Breast epithelium (tissue), 4 donors: ENCODE data around the gene RP2. TPM values are rescaled to one million over a fixed set of nuclear protein-coding genes. Genes with fewer than 3 reads are reported as not detected.

Experiments used
- DNase-seq, 2 donors: peaks; one replicate each; pipeline ENCODE4 v3.0.0-alpha.2; 2019; ENCODE audit warnings: low spot score in 2 of 2
- H3K27ac ChIP-seq, 2 donors: fragments of 200-600 bp; sonication (generic) in 1 of 2; one replicate each; pipeline ENCODE4 v1.5.1; 2016 to 2019; ENCODE audit warnings: mild to moderate bottlenecking in 1 of 2
- H3K27me3 ChIP-seq, 2 donors: fragments of 200-600 bp; sonication (generic) in 1 of 2; one replicate each; pipeline versions ENCODE4 v1.5.1 to v1.6.0; 2017 to 2019; ENCODE audit warnings: control low read depth in 1 of 2, mild to moderate bottlenecking in 1 of 2
- H3K36me3 ChIP-seq: fragments of 200-600 bp; one replicate; pipeline ENCODE4 v1.5.1; 2019
- H3K4me1 ChIP-seq, 2 donors: fragments of 200-600 bp; sonication (generic); one replicate each; pipeline ENCODE4 v1.5.1; 2016 to 2019; ENCODE audit warnings: control low read depth in 1 of 2
- H3K4me3 ChIP-seq, 3 donors: fragments of 200-600 bp; sonication (generic); 1 replicate in 2 of 3; 2 replicates in 1 of 3; pipeline ENCODE4 v1.5.1; 2016 to 2019; ENCODE audit warnings: mild to moderate bottlenecking in 3 of 3, moderate library complexity in 2 of 3
- H3K9me3 ChIP-seq, 2 donors: fragments of 200-600 bp; sonication (generic) in 1 of 2; one replicate each; pipeline ENCODE4 v1.5.1; 2016 to 2019; ENCODE audit warnings: control low read depth in 1 of 2
- CTCF ChIP-seq, 3 donors: fragments of 450-650 bp; IDR thresholded peaks; one replicate each; pipeline ENCODE4 v1.5.1; 2016 to 2017; ENCODE audit warnings: antibody characterized with exemption in 3 of 3, mild to moderate bottlenecking in 3 of 3, moderate library complexity in 3 of 3
- POLR2A ChIP-seq: fragments of 450-650 bp; IDR thresholded peaks from one replicate; pipeline ENCODE4 v1.6.1; 2016; ENCODE audit warnings: antibody characterized with exemption, mild to moderate bottlenecking, moderate library complexity
- POLR2AphosphoS5 ChIP-seq, 3 donors: sonication (generic); formaldehyde crosslinking; IDR thresholded peaks; one replicate each; pipeline ENCODE4 v1.6.1; 2017; ENCODE audit warnings: antibody characterized with exemption in 3 of 3
- intact Hi-C: fragments of 100-400 bp; cut with DNase I; formaldehyde crosslinking; loops from one replicate; pipeline ENCODE4 v1.15.1; 2023; ENCODE audit warnings: low total_unique reads
- total RNA-seq, 3 donors: library from RNA; depleted of rRNA; stranded (reverse); fragments of >200 nt; gene quantifications; one replicate each; pipeline ENCODE4 v1.1.0, GENCODE V29; 2016

RP2 gene
- total RNA-seq, 3 donors from 2014 or later: 11.8 to 13.8 (median 12.5) TPM

DNA sequence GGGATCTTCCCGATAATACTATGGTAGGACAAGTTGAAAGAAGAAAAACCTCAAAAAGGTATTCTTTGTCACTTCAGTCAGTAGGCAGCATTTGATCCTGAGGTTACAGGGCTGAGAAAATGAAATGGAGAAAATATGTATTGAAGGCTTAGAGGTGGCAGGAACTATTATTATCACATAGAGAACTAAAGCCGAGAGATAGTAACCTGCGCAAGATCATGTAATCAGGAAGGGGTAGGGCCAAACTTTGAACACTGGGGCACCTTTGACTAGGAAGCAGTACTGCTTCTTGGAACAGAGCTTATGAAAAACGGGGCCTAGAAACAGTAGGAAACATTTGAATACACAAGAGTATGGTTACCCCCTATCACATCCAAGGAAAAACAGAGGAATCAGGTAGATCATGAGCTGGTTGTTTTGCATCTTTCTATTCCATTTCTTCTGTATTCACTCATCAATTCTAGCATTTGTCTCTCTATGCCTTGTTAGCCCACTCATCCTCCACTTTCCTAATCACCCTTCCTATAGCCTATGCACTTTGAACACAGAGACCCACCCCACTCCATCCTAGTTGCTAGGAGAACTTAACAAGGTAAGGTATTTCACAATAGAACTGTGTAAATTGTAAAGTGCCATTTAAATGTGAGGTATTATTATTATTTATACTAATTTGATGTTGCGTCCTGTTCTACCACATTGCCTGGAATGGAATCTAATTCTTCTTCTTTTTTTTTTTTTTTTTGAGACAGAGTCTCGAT lies 43.3 kb upstream of the RP2 start:
- Histone ChIP-seq H3K4me1 (no peaks in the 10 kb centered on the region), H3K4me3 (no peak overlapping the region), H3K36me3 (no peaks in the 10 kb centered on the region), H3K27me3 (no peaks in the 10 kb centered on the region), H3K27ac (peak overlapping the region; percentile 62 to 65), H3K9me3 (no peaks in the 10 kb centered on the region)
- no peak for DNase-seq
- TF ChIP-seq POLR2A: no peak
- TF ChIP-seq POLR2AphosphoS5 (IDR thresholded peaks at IDR 0.05): no peak
- TF ChIP-seq CTCF (IDR thresholded peaks at IDR 0.05): no peak
- intact Hi-C loops: no loop called here

DNA sequence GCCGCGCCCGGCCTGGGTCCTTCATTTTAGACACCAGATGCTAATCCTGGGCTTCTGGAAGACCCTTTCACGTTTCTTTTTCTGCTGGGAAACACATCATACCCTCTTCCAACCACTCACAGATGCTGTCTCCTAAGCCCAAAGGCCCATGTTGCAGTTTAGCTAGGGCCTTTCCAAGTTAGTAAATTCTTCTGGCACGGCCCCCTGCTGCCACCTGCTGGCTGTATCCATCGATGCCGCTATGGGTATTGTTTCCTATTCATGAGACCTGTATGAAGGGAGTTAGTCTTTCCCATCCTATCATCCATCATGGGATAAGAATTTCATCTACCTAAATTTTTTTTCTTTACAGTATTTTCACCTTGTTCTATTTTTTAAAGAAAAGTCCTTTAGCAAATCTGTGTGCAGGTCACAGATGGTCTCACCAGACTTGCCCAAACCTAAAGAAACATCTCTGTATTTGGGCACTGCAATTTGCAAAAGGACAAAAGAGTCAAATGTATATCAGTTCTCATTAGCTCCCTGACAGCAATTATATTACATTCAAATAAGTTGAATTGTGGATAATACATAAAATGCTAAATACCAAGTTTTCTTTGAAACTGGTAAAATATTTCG lies 40.2 kb upstream of the RP2 start:
- intact Hi-C loops: no loop called here
- H3K9me3 ChIP-seq: no peaks in the 10 kb centered on the region
- no peaks in the 10 kb centered on the region for H3K4me1 ChIP-seq
- H3K4me3 ChIP-seq: no peak overlapping the region
- H3K36me3 ChIP-seq: no peaks in the 10 kb centered on the region
- TF ChIP-seq POLR2A (no peak), CTCF (IDR thresholded peaks at IDR 0.05) (peak; percentile 39 to 63 (median 54)), POLR2AphosphoS5 (IDR thresholded peaks at IDR 0.05) (no peak)
- no peak overlapping the region for H3K27ac ChIP-seq
- DNase-seq: peak; percentile 68 to 72
- H3K27me3 ChIP-seq: peaks cover 0 to 13% of the 10 kb centered on the region in 2 donors

DNA sequence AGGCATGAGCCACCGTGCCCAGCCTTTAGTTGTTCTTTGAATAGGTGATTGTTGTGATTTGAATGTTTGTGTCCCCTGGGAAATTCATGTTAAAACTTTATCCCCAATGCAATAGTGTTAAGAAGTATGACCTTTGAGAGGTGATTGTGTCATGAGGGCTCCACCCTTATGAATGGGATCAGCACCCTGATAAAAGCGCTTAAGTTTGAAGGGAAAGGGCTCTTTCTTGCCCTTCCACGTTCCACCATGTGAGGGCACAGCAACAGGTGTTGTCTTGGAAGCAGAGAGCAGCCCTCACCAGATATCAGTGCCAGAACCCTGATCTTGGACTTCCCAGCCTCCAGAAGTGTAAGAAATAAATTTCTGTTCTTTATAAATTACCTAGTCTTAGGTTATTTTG lies 33.7 kb upstream of the RP2 start:
- Histone ChIP-seq H3K9me3 (no peaks in the 10 kb centered on the region), H3K27ac (no peak overlapping the region), H3K27me3 (peaks cover 0 to 25% of the 10 kb centered on the region in 2 donors), H3K4me3 (no peak overlapping the region), H3K36me3 (no peaks in the 10 kb centered on the region), H3K4me1 (no peaks in the 10 kb centered on the region)
- TF ChIP-seq POLR2AphosphoS5 (IDR thresholded peaks at IDR 0.05) (no peak), CTCF (IDR thresholded peaks at IDR 0.05) (no peak), POLR2A (no peak)
- DNase-seq: no peak
- intact Hi-C loops: no loop called here

DNA sequence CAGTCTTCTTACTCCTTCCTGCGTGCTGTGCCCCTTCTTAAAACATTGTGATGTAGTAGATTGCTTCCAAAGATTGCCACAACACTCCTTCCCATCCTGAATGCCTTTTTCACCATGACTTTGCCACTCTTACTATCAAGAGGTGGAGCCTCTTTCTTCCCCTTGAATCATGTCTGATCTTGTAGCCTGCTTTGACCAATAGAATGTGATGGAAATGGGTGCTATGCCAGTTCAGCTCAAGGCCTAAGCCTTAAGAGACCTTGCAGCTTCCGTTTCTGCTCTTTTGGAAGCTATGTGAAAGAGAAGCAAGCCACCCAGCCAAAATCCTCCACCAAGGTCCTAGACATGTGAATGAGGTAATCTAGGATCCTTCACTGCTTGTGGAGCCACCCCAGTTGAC lies 31.6 kb upstream of the RP2 start:
- no peaks in the 10 kb centered on the region for H3K4me1 ChIP-seq
- H3K9me3 ChIP-seq: peaks cover 0 to 5% of the 10 kb centered on the region in 2 donors
- H3K36me3 ChIP-seq: no peaks in the 10 kb centered on the region
- no peak overlapping the region for H3K4me3 ChIP-seq
- TF ChIP-seq POLR2A (no peak), CTCF (IDR thresholded peaks at IDR 0.05) (no peak), POLR2AphosphoS5 (IDR thresholded peaks at IDR 0.05) (no peak)
- H3K27me3 ChIP-seq: peaks cover 0 to 18% of the 10 kb centered on the region in 2 donors
- H3K27ac ChIP-seq: no peak overlapping the region
- no peak for DNase-seq
- intact Hi-C loops: no loop called here

DNA sequence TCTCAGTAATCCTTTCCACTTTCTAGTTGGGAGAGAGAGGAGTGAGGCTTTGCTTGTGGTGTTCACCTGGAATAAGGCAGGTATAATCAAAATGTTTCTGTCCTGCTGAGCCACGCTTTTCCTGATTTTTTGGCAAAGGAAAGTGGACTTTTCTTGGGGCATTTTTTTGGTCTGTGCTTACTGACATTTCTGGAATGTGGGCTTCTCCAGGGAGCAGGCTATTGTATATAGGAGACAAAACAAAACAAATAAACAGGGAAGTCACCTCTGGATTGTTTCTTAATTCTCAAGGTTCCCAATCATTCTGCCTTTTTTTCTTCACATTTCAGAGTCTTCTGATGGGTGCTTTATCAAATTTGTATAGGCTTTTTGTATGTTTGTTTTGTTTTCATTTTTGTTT lies 25.7 kb upstream of the RP2 start:
- no peak for TF ChIP-seq POLR2AphosphoS5 (IDR thresholded peaks at IDR 0.05)
- no peak for TF ChIP-seq POLR2A
- no peak for TF ChIP-seq CTCF (IDR thresholded peaks at IDR 0.05)
- no peak for DNase-seq
- Histone ChIP-seq H3K9me3 (peaks cover 0 to 12% of the 10 kb centered on the region in 2 donors), H3K27ac (no peak overlapping the region), H3K4me1 (no peaks in the 10 kb centered on the region), H3K27me3 (peaks cover 0 to 18% of the 10 kb centered on the region in 2 donors), H3K36me3 (no peaks in the 10 kb centered on the region), H3K4me3 (no peak overlapping the region)
- intact Hi-C loops: no loop called here
